Stimulated activated CD4-positive, alpha-beta T cell treated with anti-CD3 and anti-CD28 coated beads, TNF-alpha, amount 100 ng/mL, for 4 hours (primary cell): Measurements from ENCODE around the gene PARPBP.
"Not testable (repeated sequence)": the region's sequence is repeated elsewhere in the genome, so short reads cannot be mapped to it uniquely, and the experiment has no call there.

Experiments
- DNase-seq, 3 experiments: peaks; one replicate each; pipeline ENCODE4 v3.0.0-alpha.2; 2020; ENCODE audit warnings: low read depth in 3 of 3

Gene PARPBP

DNA sequence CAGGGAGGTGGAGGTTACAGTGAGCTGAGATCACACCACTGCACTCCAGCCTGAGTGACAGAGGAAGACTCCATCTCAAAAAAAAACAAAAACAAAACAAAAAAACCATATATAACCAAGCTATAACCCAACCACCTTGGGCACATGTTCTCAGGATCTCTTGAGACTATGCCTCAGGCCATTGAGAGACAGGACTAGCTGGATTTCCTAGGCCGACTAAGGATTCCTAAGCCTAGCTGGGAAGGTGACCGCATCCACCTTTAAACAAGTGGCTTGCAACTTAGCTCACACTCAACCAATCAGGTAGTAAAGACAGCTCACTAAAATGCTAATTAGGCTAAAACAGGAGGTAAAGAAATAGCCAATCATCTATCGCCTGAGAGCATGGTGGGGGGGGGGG lies 35.2 kb downstream of the PARPBP start:
- DNase-seq, result not testable (repeated sequence)

DNA sequence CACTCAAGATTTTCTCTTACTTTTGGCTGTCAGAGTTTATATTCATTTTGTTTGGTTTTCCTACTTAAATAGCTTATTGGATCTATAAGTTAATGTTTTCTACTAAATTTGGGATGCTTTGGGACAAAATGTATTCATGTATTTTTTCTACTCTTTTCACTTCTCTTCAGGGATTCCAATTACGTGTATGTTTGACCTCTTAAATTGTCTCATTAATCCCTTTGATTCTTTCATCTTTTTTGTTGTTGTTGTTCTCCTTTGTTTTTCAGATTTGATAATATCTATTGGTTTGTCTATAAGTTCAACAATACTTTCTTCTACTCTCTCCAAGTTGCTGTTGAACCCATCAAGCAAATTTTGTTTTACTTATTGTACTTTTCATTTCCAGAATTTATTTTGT lies 43.4 kb downstream of the PARPBP start:
- DNase-seq, result no peak

DNA sequence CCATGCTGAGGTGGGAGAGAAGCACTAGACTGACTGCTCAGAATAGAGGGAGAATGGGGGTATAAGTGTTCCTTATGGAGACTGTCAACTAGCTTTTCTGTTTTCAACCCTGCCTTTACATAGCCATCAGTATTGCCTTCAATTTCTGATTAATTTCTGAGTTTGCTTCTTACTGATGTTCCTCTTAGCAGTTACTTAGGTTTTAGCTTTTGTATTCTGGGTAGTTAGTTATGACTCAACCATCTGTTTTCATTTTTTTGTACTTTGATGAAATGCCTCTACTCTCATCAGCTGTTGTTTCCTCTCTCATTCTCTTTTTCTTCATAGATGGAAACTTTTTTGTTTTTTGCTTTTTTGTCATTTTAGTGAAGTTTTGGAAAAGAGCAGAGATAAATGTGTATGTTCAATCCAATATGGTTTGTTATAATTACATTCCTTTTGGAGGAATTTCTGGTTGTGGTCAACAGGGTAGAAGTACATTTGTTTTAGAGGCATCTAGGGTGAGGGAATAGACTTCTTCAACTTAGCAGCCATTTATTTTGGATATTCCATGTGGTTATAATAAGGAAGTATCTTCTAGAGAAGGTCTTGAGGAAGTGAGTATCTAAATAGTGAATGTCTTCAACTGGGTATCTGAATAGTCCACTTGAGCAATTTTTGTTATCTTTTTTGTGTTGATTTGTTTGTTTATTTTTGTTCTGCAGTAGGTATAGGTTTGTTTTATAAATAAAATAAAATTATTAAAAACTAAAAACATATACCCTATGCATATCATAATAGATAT lies 48.0 kb downstream of the PARPBP start:
- DNase-seq, result no peak

DNA sequence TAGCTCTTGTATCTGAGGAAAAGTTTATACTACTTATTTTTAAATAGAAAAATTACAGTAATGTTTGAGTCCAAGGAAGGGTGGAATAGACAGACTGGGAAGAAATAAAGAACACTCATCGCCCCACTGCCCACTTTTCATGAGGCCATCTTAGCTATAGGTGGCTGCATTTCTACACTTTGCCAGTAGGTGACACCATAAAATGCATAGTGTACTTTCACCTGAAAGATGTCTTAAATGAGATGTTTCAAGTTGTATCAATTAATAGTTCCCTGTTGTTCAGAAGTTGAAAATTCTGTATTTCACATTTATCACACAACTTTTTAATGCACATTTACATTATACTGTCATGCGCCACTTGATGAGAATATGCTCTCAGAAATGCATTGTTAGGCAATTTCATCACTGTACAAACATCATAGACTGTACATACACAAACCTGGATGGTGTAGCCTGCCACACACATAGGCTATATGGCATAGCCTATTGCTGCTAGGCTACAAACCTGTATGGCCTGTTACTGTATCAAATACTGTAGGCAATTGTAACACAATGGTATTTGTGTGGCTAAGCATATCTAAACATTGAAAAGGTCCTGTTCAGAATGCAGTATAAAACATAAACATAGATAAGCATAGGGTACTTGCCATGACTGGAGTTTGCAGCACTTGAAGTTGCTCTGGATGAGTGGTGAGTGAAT lies 50.1 kb downstream of the PARPBP start:
- DNase-seq, result no peak

DNA sequence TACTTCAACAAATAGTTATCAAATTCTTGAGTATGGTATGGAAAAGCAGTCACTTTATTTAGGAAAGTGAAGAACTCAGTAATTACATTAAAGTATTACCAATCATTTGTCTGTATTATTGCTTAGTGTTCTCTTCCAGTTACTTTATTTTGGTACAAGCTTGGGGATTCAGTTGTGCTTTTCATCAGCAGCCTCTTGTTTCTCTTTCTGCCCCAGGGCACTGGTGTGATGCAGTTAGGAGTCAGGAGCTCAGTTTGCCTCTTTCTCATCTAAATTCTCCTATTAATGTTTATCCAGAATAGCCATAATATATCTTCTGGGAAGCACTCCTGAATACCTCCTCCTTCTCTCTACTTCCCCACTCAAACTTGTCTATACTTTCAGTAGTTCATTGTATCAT lies 52.0 kb downstream of the PARPBP start:
- no peak for DNase-seq

DNA sequence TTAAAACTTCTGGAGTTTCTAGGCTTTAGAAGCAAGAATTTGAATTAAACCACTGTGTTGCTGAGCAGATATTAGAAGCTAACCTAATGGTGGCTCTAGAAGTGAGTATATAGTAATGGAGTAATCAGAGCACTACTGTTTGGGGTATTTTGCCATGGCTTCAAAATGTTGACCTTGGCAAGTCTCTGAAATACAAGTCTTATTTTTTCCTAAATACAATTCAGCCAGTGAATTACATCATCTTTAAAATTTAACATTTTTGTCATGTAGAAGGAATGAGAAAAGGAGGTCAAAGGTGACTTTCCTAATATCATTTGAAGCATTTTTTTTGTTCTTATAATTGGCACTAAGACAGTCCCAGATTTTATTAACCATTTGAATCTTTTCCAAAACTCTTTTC lies 52.5 kb downstream of the PARPBP start:
- DNase-seq, result no peak

DNA sequence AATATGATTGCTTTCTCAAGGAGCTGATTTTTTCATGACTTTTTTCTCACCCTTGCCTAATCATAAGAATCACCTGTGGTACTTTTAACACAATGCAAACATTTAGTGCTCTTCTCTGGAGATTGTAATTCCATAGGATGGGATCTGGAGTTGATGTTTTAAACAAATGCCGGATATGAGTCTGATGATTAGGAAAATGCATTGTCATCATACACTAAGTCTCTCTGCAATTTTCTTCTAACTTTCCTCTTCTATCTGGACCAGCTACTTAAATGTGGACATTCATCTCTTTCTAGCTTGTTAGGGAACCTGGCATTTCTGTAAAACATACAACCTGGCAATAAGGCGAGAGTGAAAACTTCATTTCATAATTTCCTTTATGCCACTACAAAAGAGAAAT lies 54.1 kb downstream of the PARPBP start:
- DNase-seq, result no peak

DNA sequence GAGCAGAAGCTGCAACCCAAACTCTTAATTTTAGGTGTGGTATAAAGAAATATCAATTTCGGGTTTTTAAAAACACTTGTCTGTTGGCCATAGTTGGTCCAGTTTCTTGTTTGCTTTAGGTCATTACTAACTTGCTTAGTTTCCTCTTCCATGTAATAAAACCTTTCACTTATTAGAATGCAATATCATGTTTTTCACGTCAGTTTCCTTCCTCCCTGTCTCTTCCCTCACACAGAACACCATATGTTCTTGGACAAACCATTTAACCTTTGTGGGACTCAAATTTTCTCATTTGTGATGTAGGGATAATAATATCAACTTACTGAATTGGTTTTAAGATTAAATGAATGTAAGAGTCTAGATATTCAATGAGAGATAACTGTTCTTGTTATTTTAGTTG lies 54.8 kb downstream of the PARPBP start:
- no peak for DNase-seq

DNA sequence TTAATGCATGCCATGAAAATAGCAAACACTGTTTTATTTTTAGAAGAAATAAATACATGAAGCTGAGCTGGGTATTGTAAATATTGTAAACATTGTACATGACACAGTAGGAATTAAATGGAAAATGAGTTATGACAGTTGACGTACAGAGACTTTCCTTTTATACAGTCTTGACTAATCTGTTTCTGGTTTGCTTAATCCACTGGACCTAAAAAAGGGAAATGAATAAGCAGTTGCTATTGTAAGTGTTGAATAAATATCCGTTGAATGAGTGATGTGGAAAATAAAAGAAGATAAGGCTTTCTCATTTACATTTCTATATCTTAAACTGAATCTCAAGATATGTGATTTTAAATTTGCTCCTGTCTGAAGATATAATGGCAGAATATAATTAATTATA lies 62.7 kb downstream of the PARPBP start:
- DNase-seq, result no peak

DNA sequence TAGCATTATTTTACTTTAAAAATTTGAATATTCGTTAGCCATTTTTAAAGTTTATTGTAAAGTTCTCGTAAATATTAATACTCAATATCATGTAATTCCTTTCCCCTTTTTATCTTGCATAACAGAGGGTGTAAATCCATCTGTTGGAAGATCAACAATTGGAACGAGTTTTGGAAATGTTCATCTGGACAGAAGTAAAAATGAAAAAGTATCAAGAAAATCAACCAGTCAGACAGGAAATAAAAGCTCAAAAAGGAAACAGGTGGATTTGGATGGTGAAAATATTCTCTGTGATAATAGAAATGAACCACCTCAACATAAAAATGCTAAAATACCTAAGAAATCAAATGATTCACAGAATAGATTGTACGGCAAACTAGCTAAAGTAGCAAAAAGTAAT lies 75.8 kb downstream of the PARPBP start:
- no peak for DNase-seq

DNA sequence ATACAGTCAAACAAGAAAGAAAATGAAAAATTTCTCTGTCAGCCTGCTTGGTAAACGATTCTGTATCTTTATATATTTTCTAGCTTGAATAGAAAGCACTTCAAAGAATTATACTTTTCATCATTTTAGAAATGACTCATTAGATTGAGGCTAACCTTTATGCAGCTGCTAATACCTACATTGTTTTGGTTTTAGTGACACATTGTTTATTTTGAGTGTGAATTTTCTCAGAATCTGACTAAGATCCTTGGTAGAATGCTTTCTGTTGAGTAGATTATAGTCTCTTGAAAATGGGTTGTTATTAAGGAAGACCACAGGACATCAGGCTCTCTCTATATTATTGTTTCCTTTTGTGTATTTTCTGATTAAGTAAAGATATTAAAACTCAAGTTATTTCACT lies 77.8 kb downstream of the PARPBP start, which contains the start of gene PMCH:
Gene PMCH, minus strand, starts transcription at position 45 of the 400 bp plus-strand sequence. CDS start 63 bp downstream, outside the sequence.
- DNase-seq, result no peak

DNA sequence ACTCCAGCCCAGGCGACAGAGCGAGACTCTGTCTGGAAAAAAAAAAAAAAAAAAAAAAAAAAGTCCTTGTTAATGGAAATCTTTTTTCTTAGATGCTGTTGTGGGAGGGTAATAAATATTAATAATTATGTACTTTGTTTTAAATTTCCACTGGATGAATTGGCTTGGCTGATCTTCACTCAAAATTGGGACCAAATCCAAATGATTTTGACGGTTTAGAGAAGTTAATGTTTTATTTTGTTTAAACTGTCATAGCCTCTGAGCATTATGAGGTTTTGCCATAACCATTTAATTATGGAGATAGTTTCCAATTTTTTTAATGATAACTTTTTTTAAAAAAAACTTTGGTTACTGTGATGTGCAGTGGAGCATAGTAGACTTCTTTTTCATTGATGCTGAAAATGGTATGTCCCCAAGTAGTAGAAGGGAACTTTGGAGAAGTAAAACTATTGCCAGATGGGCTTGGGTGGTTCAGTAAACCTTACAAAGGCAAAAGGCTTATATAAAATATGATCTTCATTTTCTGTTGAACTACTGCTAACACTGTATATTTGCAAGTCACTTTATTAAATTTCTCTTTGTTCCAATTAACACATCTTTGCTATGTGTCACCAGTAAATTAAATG lies 81.6 kb downstream of the PARPBP start:
- DNase-seq, result no peak

DNA sequence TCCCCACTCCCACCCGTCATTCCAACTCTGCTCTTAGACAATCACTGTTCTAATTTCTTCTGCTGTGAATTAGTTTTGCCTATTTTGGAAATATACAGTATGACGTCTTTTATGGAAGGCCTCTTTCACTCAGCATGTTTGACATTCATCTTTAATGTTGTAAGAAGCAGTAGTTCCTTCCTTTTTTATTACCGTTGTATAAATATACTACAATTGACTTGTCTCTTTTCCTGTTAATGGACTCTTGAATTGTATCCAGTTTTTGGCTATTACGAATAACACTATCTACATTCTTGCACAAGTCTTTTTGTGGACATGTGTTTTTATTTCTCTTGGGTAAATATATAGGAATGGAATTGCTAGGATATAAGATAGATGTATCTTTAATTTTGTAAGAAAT lies 82.6 kb downstream of the PARPBP start:
- DNase-seq, result no peak

DNA sequence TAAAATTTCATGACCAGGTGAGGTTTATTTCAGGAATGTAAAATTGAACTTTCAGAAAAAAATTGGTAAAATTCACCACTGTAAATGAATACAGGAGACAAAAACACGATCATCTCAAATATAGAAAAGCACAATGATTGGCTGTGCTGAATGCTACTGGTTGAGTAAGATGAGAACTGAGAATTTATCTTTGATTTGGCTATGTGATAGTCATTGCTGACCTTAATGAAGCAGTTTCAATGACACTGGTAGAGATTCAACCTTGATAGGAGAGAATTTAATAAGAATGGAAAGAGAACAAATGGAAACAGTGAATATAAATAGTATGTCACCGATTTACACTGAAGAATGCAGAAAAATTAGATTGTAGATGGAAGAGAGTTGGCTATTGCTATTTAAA lies 84.0 kb downstream of the PARPBP start:
- DNase-seq, result no peak

DNA sequence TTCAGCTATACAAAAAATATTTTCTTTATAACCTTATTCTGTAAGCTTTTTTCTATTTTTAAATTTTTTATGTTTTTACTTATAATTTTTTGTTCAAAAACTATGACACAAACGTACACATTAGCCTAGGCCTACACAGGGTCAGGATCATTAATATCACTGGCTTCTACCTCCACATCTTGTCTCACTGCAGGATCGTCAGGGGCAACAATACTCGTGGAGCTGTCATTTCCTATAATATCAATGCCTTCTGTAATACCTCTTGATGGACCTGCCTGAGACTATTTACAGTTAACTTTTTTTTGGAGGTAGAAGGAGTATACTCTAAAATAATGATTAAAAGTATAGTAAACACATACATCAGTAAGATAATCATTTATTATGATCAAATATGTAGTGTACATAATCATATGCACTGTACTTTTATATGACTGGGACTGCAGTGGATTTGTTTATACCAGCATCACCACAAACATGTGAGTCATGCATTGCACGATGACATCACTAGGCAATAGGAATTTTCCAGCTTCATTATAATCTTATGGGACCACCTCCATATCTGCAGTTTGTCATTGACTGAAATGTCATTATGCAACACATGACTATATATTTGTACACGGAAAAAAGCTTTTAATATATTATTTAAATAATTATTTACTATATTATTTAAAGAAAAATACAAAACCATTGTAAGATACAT lies 96.2 kb downstream of the PARPBP start:
- DNase-seq, result no peak

DNA sequence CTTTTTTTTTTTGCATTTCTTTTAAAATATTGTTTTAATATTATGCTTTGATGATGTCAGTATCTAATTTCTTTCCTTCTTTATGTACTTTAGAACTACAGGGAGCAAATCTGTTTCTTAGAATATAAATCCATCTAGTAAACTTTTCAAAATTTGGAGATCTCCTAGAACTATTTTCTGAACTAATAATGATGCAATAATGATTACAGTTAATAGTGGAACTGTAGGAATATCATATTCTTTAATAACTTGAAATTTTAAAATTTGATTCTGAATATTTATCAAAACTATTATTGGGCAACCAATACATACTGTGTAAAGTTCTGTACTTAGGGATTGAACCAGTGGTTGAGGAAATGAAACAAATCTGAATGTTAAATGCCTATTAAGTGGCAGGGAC lies 100.8 kb downstream of the PARPBP start:
- DNase-seq, result no peak

DNA sequence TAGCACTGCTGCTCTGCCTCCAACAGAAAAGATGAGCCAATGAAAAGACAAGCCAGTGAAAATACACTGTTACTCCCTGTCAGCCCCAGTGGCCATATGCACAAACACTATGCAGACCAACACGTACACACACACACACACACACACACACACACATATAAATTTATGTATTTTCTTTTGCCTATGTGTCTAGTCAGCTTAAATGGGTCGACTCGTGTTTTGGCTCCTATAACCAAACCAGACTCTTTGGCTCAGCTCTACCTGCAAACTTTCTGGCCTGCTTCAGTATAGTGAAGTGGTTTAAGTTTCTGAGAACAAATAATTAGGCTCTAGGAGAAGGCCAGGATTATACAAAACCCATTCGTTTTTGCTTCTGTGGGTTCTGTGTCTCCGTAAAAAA lies 108.0 kb downstream of the PARPBP start:
- no peak for DNase-seq

DNA sequence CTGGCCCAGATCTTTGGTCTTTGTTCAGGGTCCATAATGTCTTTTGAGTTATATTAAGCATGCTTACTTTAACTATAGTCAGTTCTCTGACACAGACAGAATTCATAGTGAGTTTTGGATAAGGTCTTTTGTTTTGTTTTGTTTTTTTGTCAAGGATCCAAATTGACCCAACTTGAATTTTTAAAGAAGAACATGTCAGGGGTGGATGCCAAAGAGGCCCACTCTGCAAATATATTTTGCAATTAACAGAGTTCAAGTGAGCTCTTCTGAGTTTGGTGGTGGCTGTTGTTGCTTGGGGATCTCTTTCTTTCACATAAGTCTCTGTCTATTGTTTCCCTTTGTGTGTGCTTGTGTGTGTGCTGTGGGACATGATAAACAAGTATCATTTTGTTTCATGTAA lies 112.1 kb downstream of the PARPBP start:
- DNase-seq, result no peak

DNA sequence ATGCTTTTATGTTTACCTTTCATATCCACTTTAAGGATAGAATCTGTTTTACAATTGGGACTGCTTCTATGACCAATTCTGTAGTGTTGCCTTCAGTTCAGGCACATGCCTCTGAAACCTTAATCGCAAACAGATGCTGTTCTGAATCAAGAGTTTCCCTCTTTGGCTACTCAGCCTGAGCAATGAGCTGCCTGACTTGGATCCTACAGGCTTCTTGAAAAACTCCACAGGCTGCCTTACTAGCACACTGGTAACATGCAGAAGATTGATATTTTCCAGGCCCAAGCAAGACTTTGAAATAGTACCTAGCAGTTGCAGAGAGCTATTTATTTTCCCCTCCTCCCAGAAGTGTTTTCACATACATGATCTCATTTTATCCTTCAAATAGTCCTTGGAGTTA lies 112.5 kb downstream of the PARPBP start:
- no peak for DNase-seq

DNA sequence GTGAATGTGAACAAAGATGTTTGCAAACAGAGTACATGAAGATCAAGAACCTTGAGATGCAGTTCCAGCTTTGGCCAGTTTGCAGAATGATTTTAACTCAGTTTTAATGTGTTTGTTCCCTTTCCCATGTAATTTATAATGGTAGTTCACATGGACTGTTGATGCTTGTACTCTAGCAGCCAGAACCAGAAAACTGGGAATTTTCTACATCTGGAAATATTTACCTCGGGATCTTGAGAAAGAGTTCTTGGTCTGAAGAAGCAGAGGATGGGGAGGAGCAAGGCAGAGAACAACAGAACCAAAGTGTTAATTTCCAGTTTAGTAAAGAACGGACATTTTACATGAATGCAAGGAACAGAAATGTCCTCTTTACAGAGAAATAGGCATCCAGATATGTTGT lies 114.6 kb downstream of the PARPBP start:
- no peak for DNase-seq

DNA sequence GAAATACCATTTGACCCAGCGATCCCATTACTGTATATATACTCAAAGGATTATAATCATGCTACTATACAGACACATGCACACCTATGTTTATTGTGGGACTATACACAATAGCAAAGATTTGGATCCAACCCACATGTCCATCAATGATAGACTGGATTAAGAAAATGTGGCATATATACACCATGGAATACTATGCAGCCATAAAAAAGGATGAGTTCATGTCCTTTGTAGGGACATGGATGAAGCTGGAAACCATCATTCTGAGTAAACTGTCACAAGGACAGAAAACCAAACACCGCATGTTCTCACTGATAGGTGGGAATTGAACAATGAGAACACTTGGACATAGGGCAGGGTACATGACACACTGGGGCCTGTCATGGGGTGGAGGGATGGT lies 120.9 kb downstream of the PARPBP start:
- DNase-seq, result not testable (repeated sequence)
